K562 (cell line): ENCODE measurements around the gene SMARCC1.

Experiments
- ATF4 ChIP-seq: fragments of 450-650 bp; formaldehyde crosslinking; IDR thresholded peaks from 2 replicates; pipeline ENCODE4 v1.4.0; 2022; ENCODE audit warnings: mild to moderate bottlenecking, moderate library complexity
- CTCF ChIP-seq, 3 experiments: IDR thresholded peaks in 2 of 3; conservative IDR thresholded peaks in 1 of 3; 2 replicates each; pipeline ENCODE4 v1.5.1; 2011 to 2012; ENCODE audit warnings: low read length in 3 of 3, mild to moderate bottlenecking in 3 of 3, control low read depth in 2 of 3, improper control_type of control experiment in 1 of 3, inconsistent platforms in 1 of 3, low read depth in 1 of 3, mixed read lengths in 1 of 3, moderate library complexity in 1 of 3; ENCODE audit not compliant: insufficient read depth in 2 of 3
- ELK3 ChIP-seq: fragments of 450-650 bp; formaldehyde crosslinking; IDR thresholded peaks from 2 replicates; pipeline ENCODE4 v1.4.0; 2020; ENCODE audit warnings: mild to moderate bottlenecking
- EP300 ChIP-seq: IDR thresholded peaks from 2 replicates; pipeline ENCODE4 v1.6.1; 2012; ENCODE audit warnings: low read length, improper control_type of control experiment
- GABPA ChIP-seq: fragments of 200-800 bp; sonication (Bioruptor generic); conservative IDR thresholded peaks from 2 replicates; pipeline ENCODE4 v1.6.1; 2016; ENCODE audit warnings: low read depth, missing genetic modification characterization, missing compliant biosample characterization
- RBFOX2 ChIP-seq: fragments of 200-400 bp; formaldehyde crosslinking; IDR thresholded peaks from 2 replicates; pipeline ENCODE4 v1.6.1; 2017; ENCODE audit warnings: low read depth, mild to moderate bottlenecking, low read length, moderate library complexity
- SP2 ChIP-seq: IDR thresholded peaks from 2 replicates; pipeline ENCODE4 v1.6.1; 2011; ENCODE audit warnings: mild to moderate bottlenecking, low read depth, low read length, moderate library complexity; ENCODE audit not compliant: poor library complexity, severe bottlenecking; ENCODE audit errors: extremely low read depth
- YY1 ChIP-seq, 3 experiments: IDR thresholded peaks; 2 replicates each; pipeline ENCODE4 v1.6.1; 2011; ENCODE audit warnings: low read length in 2 of 3, mild to moderate bottlenecking in 2 of 3, moderate library complexity in 2 of 3, borderline replicate concordance in 1 of 3, control low read depth in 1 of 3, low read depth in 1 of 3; ENCODE audit not compliant: insufficient read depth in 3 of 3, insufficient replicate concordance in 2 of 3, control insufficient read depth in 1 of 3, insufficient read length in 1 of 3; ENCODE audit errors: extremely low read depth in 1 of 3
- ZKSCAN3 ChIP-seq: fragments of 250-450 bp; sonication (Bioruptor Pico); IDR thresholded peaks from 2 replicates; pipeline ENCODE4 v1.4.0; 2020
- ZNF639 ChIP-seq, 2 experiments: fragments of 200-800 bp in 1 of 2; sonication (Bioruptor generic) in 1 of 2; sonication (generic) in 1 of 2; formaldehyde crosslinking in 1 of 2; IDR thresholded peaks in 1 of 2; conservative IDR thresholded peaks in 1 of 2; 2 replicates each; pipeline versions ENCODE4 v1.5.0 to v1.6.1; 2016 to 2020; ENCODE audit warnings: missing compliant biosample characterization in 1 of 2, missing genetic modification characterization in 1 of 2, missing genetic modification reagents in 1 of 2

GRCh38 chr3:47628426-47628825, 153.3 kb downstream of the SMARCC1 start:
- TF ChIP-seq CTCF (IDR thresholded peaks at IDR 0.05 in 2 of 3, conservative IDR thresholded peaks at IDR 0.05 in 1 of 3; ENCODE audit: insufficient read depth in 2 of 3, low read depth in 1 of 3, low read length in 3 of 3) (no peak), EP300 (no peak), ELK3 (CRISPR knock-in tag) (no peak), ZNF639 (CRISPR knock-in tag; conservative IDR thresholded peaks at IDR 0.05 in 1 of 2, IDR thresholded peaks at IDR 0.05 in 1 of 2) (no peak), YY1 (IDR thresholded peaks at IDR 0.05; ENCODE audit: borderline replicate concordance in 1 of 3, control insufficient read depth in 1 of 3, extremely low read depth in 1 of 3, insufficient read depth in 3 of 3, insufficient read length in 1 of 3, insufficient replicate concordance in 2 of 3, low read depth in 1 of 3, low read length in 2 of 3) (no peak), GABPA (no peak), SP2 (no peak), RBFOX2 (no peak), ZKSCAN3 (CRISPR knock-in tag) (no peak), ATF4 (no peak)
